ENCODE measurements around the gene CDK14. TPM values are rescaled to one million over a fixed set of nuclear protein-coding genes. Genes with fewer than 3 reads are reported as not detected.

Gene CDK14
- total RNA-seq, 4 donors from 2014 or later = 1.1 to 12.7 (median 5.8) TPM

DNA sequence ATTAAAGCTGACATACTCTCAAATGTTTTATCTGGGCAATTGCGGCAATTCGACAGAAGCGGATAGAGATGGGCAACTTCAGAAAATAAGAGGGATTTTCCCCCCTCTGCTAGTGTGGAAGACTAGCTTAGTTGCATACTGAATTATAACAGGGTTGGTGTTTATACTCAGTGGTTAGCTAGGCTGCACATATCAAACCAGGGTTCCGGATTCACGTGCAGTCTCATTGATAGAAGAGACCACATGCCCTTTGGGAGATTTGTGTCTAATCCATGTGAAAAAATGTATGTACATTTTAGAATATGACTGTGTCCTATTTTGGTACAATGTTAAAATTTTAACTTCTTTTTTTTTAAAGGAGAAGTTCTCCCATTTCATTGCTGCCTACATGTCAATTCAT is 531.2 kb downstream of the CDK14 start:
- intact Hi-C loops (cut with DNase I; ENCODE audit: low total_unique reads) = no loop called here
- 80 to 85% methylated on average over 5 of the region's 5 CpGs for WGBS, 2 donors
- no peak overlapping the region for H3K4me3 ChIP-seq (ENCODE audit: low read depth, poor library complexity, severe bottlenecking)
- DNase-seq (ENCODE audit: low spot score in 2 of 2) = no peak
- TF ChIP-seq, protein P1, sequence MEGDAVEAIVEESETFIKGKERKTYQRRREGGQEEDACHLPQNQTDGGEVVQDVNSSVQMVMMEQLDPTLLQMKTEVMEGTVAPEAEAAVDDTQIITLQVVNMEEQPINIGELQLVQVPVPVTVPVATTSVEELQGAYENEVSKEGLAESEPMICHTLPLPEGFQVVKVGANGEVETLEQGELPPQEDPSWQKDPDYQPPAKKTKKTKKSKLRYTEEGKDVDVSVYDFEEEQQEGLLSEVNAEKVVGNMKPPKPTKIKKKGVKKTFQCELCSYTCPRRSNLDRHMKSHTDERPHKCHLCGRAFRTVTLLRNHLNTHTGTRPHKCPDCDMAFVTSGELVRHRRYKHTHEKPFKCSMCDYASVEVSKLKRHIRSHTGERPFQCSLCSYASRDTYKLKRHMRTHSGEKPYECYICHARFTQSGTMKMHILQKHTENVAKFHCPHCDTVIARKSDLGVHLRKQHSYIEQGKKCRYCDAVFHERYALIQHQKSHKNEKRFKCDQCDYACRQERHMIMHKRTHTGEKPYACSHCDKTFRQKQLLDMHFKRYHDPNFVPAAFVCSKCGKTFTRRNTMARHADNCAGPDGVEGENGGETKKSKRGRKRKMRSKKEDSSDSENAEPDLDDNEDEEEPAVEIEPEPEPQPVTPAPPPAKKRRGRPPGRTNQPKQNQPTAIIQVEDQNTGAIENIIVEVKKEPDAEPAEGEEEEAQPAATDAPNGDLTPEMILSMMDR (IDR thresholded peaks at IDR 0.05) = no peak
- no peak for TF ChIP-seq POLR2A (IDR thresholded peaks at IDR 0.05)

DNA sequence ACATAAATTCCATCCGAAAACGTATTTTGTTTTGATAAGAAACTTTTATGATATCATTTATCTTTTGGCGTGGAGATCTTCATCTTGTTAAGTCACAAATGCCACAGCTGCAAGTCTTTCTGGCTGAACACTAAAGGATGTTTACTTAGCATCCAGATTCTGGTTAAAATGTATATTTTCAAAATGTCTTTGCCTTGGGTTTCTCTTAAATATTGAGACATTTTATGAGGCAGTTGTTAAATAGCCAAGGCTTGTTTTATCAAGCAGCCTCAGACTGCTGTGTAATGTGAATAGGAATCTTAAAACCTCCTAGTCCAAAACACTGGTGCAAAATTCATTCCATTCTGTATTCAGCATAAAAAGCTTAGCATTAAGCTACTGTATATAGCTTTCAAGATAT is 531.8 kb downstream of the CDK14 start:
- 57 to 64% methylated on average over 3 of the region's 3 CpGs for WGBS, 2 donors
- TF ChIP-seq POLR2A (IDR thresholded peaks at IDR 0.05) = no peak
- TF ChIP-seq, protein P1 (IDR thresholded peaks at IDR 0.05) = no peak
- DNase-seq (ENCODE audit: low spot score in 2 of 2) = no peak
- H3K4me3 ChIP-seq (ENCODE audit: low read depth, poor library complexity, severe bottlenecking) = no peak overlapping the region
- intact Hi-C loops (cut with DNase I; ENCODE audit: low total_unique reads) = no loop called here

DNA sequence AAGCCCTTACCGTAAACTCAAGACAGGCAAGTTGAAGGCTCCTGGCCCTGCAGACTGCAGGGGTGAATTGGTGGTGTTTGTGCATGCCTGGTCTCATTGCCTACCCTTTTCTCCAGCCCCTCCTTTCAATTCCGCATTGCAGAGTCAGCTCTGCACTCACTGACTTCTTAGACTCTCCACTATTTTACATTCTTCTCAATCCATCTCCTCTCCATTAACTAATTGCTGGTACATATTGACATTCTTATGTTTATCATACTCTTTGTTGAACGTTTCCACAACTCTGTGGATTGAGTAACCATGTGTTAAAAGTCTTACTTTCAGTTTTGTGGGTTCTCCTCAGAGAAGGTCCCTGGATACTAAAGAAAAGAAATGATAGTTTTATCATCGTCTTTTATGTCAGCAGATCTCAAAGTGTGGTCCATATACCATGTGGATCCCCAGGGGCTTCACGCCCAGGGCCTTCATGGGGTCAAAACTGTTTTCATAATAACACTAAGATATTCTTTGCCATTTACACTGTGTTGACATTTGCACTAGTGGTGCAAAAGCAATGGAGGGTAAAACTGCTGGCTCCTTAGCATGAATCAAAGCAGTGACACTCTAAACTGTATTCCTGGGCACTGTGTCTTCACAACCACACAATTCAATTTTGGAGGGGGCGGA is 532.7 kb downstream of the CDK14 start:
- no peak for DNase-seq (ENCODE audit: low spot score in 2 of 2)
- whole genome bisulfite sequencing, 2 donors = 72 to 87% methylated on average over 6 of the region's 6 CpGs
- TF ChIP-seq POLR2A (IDR thresholded peaks at IDR 0.05) = no peak
- TF ChIP-seq, protein P1 (IDR thresholded peaks at IDR 0.05) = no peak
- intact Hi-C loops (cut with DNase I; ENCODE audit: low total_unique reads) = no loop called here
- no peak overlapping the region for H3K4me3 ChIP-seq (ENCODE audit: low read depth, poor library complexity, severe bottlenecking)

DNA sequence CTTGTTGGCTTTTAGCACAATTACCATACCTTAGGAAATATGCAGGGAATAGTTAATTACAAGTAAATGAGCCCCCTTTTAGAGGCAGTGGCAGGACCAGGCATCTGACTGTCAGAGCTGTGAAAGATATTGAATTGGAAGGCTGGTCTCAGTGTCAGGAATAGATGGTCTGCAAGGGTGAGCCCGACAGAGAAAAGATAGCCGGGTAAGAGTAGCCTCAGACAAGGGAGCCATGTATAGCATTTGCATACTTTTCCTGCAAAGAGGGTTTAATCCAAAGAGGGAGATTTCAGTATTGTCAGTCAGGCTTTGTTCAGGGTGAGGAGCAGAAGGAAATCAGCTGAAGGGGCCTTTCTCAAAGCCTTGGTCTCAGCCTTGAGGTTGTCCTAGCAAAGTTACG is 539.2 kb downstream of the CDK14 start:
- 91 to 95% methylated on average over 3 of the region's 3 CpGs for WGBS, 2 donors
- TF ChIP-seq POLR2A (IDR thresholded peaks at IDR 0.05) = no peak
- TF ChIP-seq, protein P1 (IDR thresholded peaks at IDR 0.05) = no peak
- H3K4me3 ChIP-seq (ENCODE audit: low read depth, poor library complexity, severe bottlenecking) = no peak overlapping the region
- no peak for DNase-seq (ENCODE audit: low spot score in 2 of 2)
- intact Hi-C loops (cut with DNase I; ENCODE audit: low total_unique reads) = no loop called here

DNA sequence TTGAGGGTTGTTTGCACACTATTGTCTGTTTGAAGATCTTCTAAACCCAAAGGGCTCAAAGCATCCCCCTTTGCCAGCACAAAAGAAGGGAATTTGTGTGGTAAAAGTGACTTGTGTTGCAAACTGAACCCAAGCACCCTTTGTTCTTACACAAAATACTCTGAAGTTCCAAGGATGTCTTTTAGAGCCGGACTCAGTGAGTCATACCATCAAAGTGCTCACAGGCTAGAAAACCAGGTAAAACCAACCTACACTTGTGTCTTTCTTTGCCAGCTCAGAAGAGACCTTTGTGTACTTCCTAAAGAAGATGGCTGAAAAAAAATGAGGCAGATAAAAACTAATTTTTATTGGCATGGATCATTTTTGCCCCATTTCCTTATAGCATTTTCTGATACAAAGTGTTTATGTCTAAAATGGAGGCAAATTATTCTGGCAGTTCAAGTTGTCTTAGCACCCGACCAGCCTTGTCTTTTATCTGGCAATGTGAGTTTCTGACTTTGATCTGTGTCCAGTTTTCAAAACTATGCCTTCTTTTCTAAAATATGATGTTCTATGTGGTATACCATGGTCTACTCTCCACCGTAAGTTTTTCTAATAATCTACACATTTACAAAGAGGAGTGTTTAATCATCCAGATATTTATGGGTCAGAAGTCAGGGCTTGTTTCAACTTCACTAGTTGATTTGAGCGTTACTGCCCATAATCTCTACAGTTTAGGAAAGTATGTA is 539.7 kb downstream of the CDK14 start:
- intact Hi-C loops (cut with DNase I; ENCODE audit: low total_unique reads) = no loop called here
- H3K4me3 ChIP-seq (ENCODE audit: low read depth, poor library complexity, severe bottlenecking) = no peak overlapping the region
- no peak for DNase-seq (ENCODE audit: low spot score in 2 of 2)
- 50 to 65% methylated on average over 4 of the region's 4 CpGs for WGBS, 2 donors
- no peak for TF ChIP-seq POLR2A (IDR thresholded peaks at IDR 0.05)
- TF ChIP-seq, protein P1 (IDR thresholded peaks at IDR 0.05) = no peak
